Measurements from ENCODE around the gene KIAA1328. TPM values are rescaled to one million over a fixed set of nuclear protein-coding genes. Genes with fewer than 3 reads are reported as not detected.

KIAA1328 gene
- polyA plus RNA-seq, 2 of the 4 experiments (the other 2 are of a cell fraction) = 1.7 to 3.9 TPM

- TF ChIP-seq HOXB5 (CRISPR knock-in tag; IDR thresholded peaks at IDR 0.05) (no peak), EHF (CRISPR knock-in tag; IDR thresholded peaks at IDR 0.05) (no peak), CEBPB (IDR thresholded peaks at IDR 0.05) (no peak), HOXA7 (CRISPR knock-in tag; IDR thresholded peaks at IDR 0.05) (no peak), CBX2 (IDR thresholded peaks at IDR 0.05; ENCODE audit: borderline replicate concordance, low read depth) (no peak), JUNB (IDR thresholded peaks at IDR 0.05) (no peak), ATOH8 (CRISPR knock-in tag; IDR thresholded peaks at IDR 0.05; ENCODE audit: low read depth) (no peak), GATA3 (IDR thresholded peaks at IDR 0.05; ENCODE audit: borderline replicate concordance) (no peak), REST (IDR thresholded peaks at IDR 0.05) (no peak), FOXS1 (CRISPR knock-in tag; IDR thresholded peaks at IDR 0.05) (no peak), FOSL2 (IDR thresholded peaks at IDR 0.05) (no peak), FOSL2 (CRISPR knock-in tag; IDR thresholded peaks at IDR 0.05) (no peak), CHD4 (IDR thresholded peaks at IDR 0.05; ENCODE audit: borderline replicate concordance) (no peak), TP53 (CRISPR knock-in tag; IDR thresholded peaks at IDR 0.05) (no peak), NR3C1 (IDR thresholded peaks at IDR 0.05) (no peak)
- ChIA-PET CTCF (interaction anchor here (0.6 kb wide), 1 partner anchor 11 kb away, joined by 3 read pairs; no protein-coding TSS in a partner anchor), POLR2A (no interaction called here)
- DNase-seq (ENCODE audit: low read depth in 1 of 2, low spot score in 1 of 2) (no peak), ATAC-seq (no peak), FAIRE-seq (no peak)
- no peak overlapping the region for H3K27ac ChIP-seq
- H3K9me3 ChIP-seq = no peaks in the 10 kb centered on the region
- no peak overlapping the region for H3K4me2 ChIP-seq
- no peak overlapping the region for H3K4me3 ChIP-seq
- no peaks in the 10 kb centered on the region for H3K4me1 ChIP-seq
These were observed 347.7 kb downstream of the KIAA1328 start for GRCh38 chr18:37176621-37176934.

- ATAC-seq (no peak), DNase-seq (ENCODE audit: low read depth in 1 of 2, low spot score in 1 of 2) (no peak), FAIRE-seq (no peak)
- H3K27ac ChIP-seq = no peak overlapping the region
- TF ChIP-seq ZNF302 (CRISPR knock-in tag; IDR thresholded peaks at IDR 0.05) = no peak
- TF ChIP-seq HDAC2 (IDR thresholded peaks at IDR 0.05) = no peak
- TF ChIP-seq E2F6 (IDR thresholded peaks at IDR 0.05; ENCODE audit: borderline replicate concordance, low read depth) = no peak
- no peak for TF ChIP-seq ATOH8 (CRISPR knock-in tag; IDR thresholded peaks at IDR 0.05; ENCODE audit: low read depth)
- TF ChIP-seq, protein P1, sequence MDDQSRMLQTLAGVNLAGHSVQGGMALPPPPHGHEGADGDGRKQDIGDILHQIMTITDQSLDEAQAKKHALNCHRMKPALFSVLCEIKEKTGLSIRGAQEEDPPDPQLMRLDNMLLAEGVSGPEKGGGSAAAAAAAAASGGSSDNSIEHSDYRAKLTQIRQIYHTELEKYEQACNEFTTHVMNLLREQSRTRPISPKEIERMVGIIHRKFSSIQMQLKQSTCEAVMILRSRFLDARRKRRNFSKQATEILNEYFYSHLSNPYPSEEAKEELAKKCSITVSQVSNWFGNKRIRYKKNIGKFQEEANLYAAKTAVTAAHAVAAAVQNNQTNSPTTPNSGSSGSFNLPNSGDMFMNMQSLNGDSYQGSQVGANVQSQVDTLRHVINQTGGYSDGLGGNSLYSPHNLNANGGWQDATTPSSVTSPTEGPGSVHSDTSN (IDR thresholded peaks at IDR 0.05) = no peak
- no peak for TF ChIP-seq HOXA7 (CRISPR knock-in tag; IDR thresholded peaks at IDR 0.05)
- no peak for TF ChIP-seq ZFP36 (IDR thresholded peaks at IDR 0.05; ENCODE audit: borderline replicate concordance, partially characterized antibody)
- no peak for TF ChIP-seq ESRRA (IDR thresholded peaks at IDR 0.05; ENCODE audit: borderline replicate concordance, low read length)
- no peak for TF ChIP-seq EP300 (IDR thresholded peaks at IDR 0.05)
- TF ChIP-seq, protein P2, sequence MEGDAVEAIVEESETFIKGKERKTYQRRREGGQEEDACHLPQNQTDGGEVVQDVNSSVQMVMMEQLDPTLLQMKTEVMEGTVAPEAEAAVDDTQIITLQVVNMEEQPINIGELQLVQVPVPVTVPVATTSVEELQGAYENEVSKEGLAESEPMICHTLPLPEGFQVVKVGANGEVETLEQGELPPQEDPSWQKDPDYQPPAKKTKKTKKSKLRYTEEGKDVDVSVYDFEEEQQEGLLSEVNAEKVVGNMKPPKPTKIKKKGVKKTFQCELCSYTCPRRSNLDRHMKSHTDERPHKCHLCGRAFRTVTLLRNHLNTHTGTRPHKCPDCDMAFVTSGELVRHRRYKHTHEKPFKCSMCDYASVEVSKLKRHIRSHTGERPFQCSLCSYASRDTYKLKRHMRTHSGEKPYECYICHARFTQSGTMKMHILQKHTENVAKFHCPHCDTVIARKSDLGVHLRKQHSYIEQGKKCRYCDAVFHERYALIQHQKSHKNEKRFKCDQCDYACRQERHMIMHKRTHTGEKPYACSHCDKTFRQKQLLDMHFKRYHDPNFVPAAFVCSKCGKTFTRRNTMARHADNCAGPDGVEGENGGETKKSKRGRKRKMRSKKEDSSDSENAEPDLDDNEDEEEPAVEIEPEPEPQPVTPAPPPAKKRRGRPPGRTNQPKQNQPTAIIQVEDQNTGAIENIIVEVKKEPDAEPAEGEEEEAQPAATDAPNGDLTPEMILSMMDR (IDR thresholded peaks at IDR 0.05) = no peak
- no peak overlapping the region for H3K4me3 ChIP-seq
- no peak overlapping the region for H3K4me2 ChIP-seq
- ChIA-PET POLR2A (no interaction called here), CTCF (no interaction called here)
- H3K9me3 ChIP-seq = no peaks in the 10 kb centered on the region
- no peaks in the 10 kb centered on the region for H3K4me1 ChIP-seq
These were observed 350.5 kb downstream of the KIAA1328 start for GRCh38 chr18:37179384-37179783.
